K562 (cell line): Measurements from ENCODE around the gene CNPY2. TPM values are rescaled to one million over a fixed set of nuclear protein-coding genes. Genes with fewer than 3 reads are reported as not detected.

Source experiments
- EGR1 ChIP-seq: fragments of 450-650 bp; conservative IDR thresholded peaks from 2 replicates; pipeline ENCODE4 v1.6.1; 2017; ENCODE audit warnings: mild to moderate bottlenecking
- ELF4 ChIP-seq: fragments of 450-650 bp; formaldehyde crosslinking; IDR thresholded peaks from 2 replicates; pipeline ENCODE4 v1.4.0; 2022; ENCODE audit warnings: missing genetic modification characterization
- EWSR1 ChIP-seq: fragments of 450-650 bp; IDR thresholded peaks from 2 replicates; pipeline ENCODE4 v1.6.1; 2018; ENCODE audit warnings: borderline replicate concordance, mild to moderate bottlenecking, low read depth, moderate library complexity; ENCODE audit not compliant: partially characterized antibody
- FOXO4 ChIP-seq: fragments of 450-650 bp; formaldehyde crosslinking; IDR thresholded peaks from 2 replicates; pipeline ENCODE4 v1.4.0; 2020; ENCODE audit warnings: mild to moderate bottlenecking, moderate library complexity
- HDAC1 ChIP-seq, 2 experiments: fragments of 450-650 bp; IDR thresholded peaks; 2 replicates each; pipeline ENCODE4 v1.6.1; 2016 to 2017; ENCODE audit warnings: inconsistent platforms in 1 of 2, mild to moderate bottlenecking in 1 of 2, moderate library complexity in 1 of 2
- HMG20B ChIP-seq: fragments of 250-450 bp; sonication (Bioruptor Pico); IDR thresholded peaks from 2 replicates; pipeline ENCODE4 v1.5.0; 2021; ENCODE audit warnings: mild to moderate bottlenecking
- HMGN3 ChIP-seq: IDR thresholded peaks from 2 replicates; pipeline ENCODE4 v1.6.1; 2011; ENCODE audit warnings: borderline replicate concordance, low read depth, mild to moderate bottlenecking, mixed read lengths, low read length; ENCODE audit not compliant: insufficient read length; ENCODE audit errors: extremely low read depth
- MBD2 ChIP-seq: sonication (generic); IDR thresholded peaks from 2 replicates; pipeline ENCODE4 v1.6.1; 2016; ENCODE audit warnings: low read depth, borderline replicate concordance
- NCOA2 ChIP-seq, 2 experiments: fragments of 450-650 bp; IDR thresholded peaks; 2 replicates each; pipeline ENCODE4 v1.6.1; 2018; ENCODE audit warnings: mild to moderate bottlenecking in 2 of 2, moderate library complexity in 1 of 2; ENCODE audit not compliant: partially characterized antibody in 2 of 2
- NEUROD1 ChIP-seq: fragments of 150-350 bp; IDR thresholded peaks from 2 replicates; pipeline ENCODE4 v1.6.1; 2014; ENCODE audit warnings: borderline replicate concordance, low read length, low read depth; ENCODE audit not compliant: partially characterized antibody
- POLR3A ChIP-seq: IDR thresholded peaks from 2 replicates; pipeline ENCODE4 v1.6.1; 2011; ENCODE audit warnings: borderline replicate concordance, mild to moderate bottlenecking, moderate library complexity; ENCODE audit not compliant: insufficient read length, insufficient read depth; ENCODE audit errors: extremely low read depth
- RCOR1 ChIP-seq, 2 experiments: IDR thresholded peaks; 2 replicates each; pipeline ENCODE4 v1.6.1; 2012; ENCODE audit warnings: low read depth in 2 of 2, low read length in 2 of 2, borderline replicate concordance in 1 of 2, improper control_type of control experiment in 1 of 2
- SIN3A ChIP-seq, 2 experiments: fragments of 150-350 bp in 1 of 2; IDR thresholded peaks; 2 replicates each; pipeline ENCODE4 v1.6.1; 2011 to 2016; ENCODE audit warnings: borderline replicate concordance in 2 of 2, low read depth in 2 of 2, low read length in 2 of 2, mild to moderate bottlenecking in 2 of 2, moderate library complexity in 2 of 2; ENCODE audit not compliant: control insufficient read depth in 1 of 2
- SMAD1 ChIP-seq: fragments of 150-350 bp; IDR thresholded peaks from 2 replicates; pipeline ENCODE4 v1.6.1; 2014; ENCODE audit warnings: low read length, low read depth; ENCODE audit not compliant: partially characterized antibody
- TAF1 ChIP-seq: IDR thresholded peaks from 2 replicates; pipeline ENCODE4 v1.6.1; 2011; ENCODE audit warnings: mild to moderate bottlenecking, low read length, moderate library complexity; ENCODE audit not compliant: insufficient read depth, control insufficient read depth, severe bottlenecking; ENCODE audit errors: extremely low read depth
- TCF3 ChIP-seq: sonication (generic); formaldehyde crosslinking; IDR thresholded peaks from 2 replicates; pipeline ENCODE4 v1.4.0; 2020; ENCODE audit warnings: mild to moderate bottlenecking, missing genetic modification reagents
- TEAD4 ChIP-seq, 2 experiments: sonication (generic) in 1 of 2; formaldehyde crosslinking in 1 of 2; IDR thresholded peaks; 2 replicates each; pipeline versions ENCODE4 v1.6.1 to v1.8.0; 2012 to 2022; ENCODE audit warnings: borderline replicate concordance in 1 of 2, inconsistent platforms in 1 of 2, low read length in 1 of 2, mild to moderate bottlenecking in 1 of 2, missing genetic modification reagents in 1 of 2
- TRIM28 ChIP-seq: fragments of 450-650 bp; IDR thresholded peaks from 2 replicates; pipeline ENCODE4 v1.6.1; 2017
- ZBTB1 ChIP-seq: sonication (generic); formaldehyde crosslinking; IDR thresholded peaks from 2 replicates; pipeline ENCODE4 v1.8.1; 2023; ENCODE audit warnings: missing genetic modification reagents, low read depth, mild to moderate bottlenecking, borderline replicate concordance
- ZBTB5 ChIP-seq: fragments of 450-650 bp; IDR thresholded peaks from 2 replicates; pipeline ENCODE4 v1.6.1; 2017; ENCODE audit warnings: antibody characterized with exemption
- ZNF699 ChIP-seq: fragments of 250-450 bp; sonication (Bioruptor Pico); IDR thresholded peaks from 2 replicates; pipeline ENCODE4 v1.8.0; 2021; ENCODE audit warnings: mild to moderate bottlenecking, moderate library complexity; ENCODE audit not compliant: insufficient replicate concordance
- ZNF780A ChIP-seq: fragments of 250-450 bp; sonication (Bioruptor Pico); IDR thresholded peaks from 2 replicates; pipeline ENCODE4 v1.5.0; 2021; ENCODE audit warnings: mild to moderate bottlenecking
- ZSCAN32 ChIP-seq: fragments of 450-650 bp; formaldehyde crosslinking; IDR thresholded peaks from 2 replicates; pipeline ENCODE4 v1.4.0; 2020; ENCODE audit warnings: mild to moderate bottlenecking, moderate library complexity
- polyA plus RNA-seq, 8 experiments: library from polyadenylated mRNA; depleted of rRNA in 4 of 8; stranded (reverse) in 5 of 8; unstranded in 3 of 8; fragments of >200 nt; fragmentation: Nextera tagmentation in 2 of 8; fragmentation: Illumina TruSeq in 1 of 8; extraction: Ambion mirVana in 2 of 8; extraction: Trizol in 1 of 8; gene quantifications; 2 replicates each; pipeline versions ENCODE4 v1.2.1 to v1.2.3, GENCODE V29; 2011 to 2014; ENCODE audit warnings: inconsistent platforms in 1 of 8, missing spikeins in 1 of 8
- total RNA-seq, 7 experiments: library from RNA; depleted of rRNA in 6 of 7; stranded (reverse); fragments of >200 nt in 6 of 7; fragmentation: Illumina TruSeq in 2 of 7; extraction: Trizol in 2 of 7; gene quantifications; 2 replicates each; pipeline versions ENCODE4 v1.2.1 to v1.2.3, GENCODE V29; 2011 to 2021; ENCODE audit warnings: low replicate concordance in 1 of 7

Gene CNPY2
- total and polyA plus RNA-seq, 9 of the 15 experiments (the other 6 are each of a cell fraction or from before 2014, with no cell fraction given): 33.8 to 190 (median 138) TPM

GRCh38 chr12:56333679-56334489 lies 18.1 kb upstream of the CNPY2 start, which contains the start of gene PAN2 (continued):
- TF ChIP-seq ZBTB5 (peak; percentile 46; the same call in 1 of the 2 replicates), SIN3A (IDR thresholded peaks at IDR 0.05; ENCODE audit: borderline replicate concordance in 2 of 2, control insufficient read depth in 1 of 2, low read depth in 2 of 2, low read length in 2 of 2) (peak in 1 of 2 experiments; percentile 66; a peak in 1 of 4 replicates), NCOA2 (IDR thresholded peaks at IDR 0.05; ENCODE audit: partially characterized antibody in 2 of 2) (no peak), POLR3A (no peak), EWSR1 (no peak), ZNF780A (CRISPR knock-in tag) (no peak), TEAD4 (IDR thresholded peaks at IDR 0.05; ENCODE audit: low read length) (peak; percentile 30; the same call in 1 of the 2 replicates), TEAD4 (CRISPR knock-in tag; IDR thresholded peaks at IDR 0.05; ENCODE audit: borderline replicate concordance) (no peak), ZNF699 (CRISPR knock-in tag) (no peak), HDAC1 (IDR thresholded peaks at IDR 0.05) (peak in 1 of 2 experiments; percentile 40; a peak in 1 of 4 replicates), ELF4 (no peak), HMG20B (CRISPR knock-in tag) (no peak), TCF3 (CRISPR knock-in tag) (no peak), EGR1 (no peak; the same call in 1 of the 2 replicates), MBD2 (peak; percentile 98), ZBTB1 (no peak), NEUROD1 (peak; percentile 91), RCOR1 (IDR thresholded peaks at IDR 0.05; ENCODE audit: borderline replicate concordance in 1 of 2, low read depth in 2 of 2, low read length in 2 of 2) (0 out of 4 replicates have a peak, but pooled peaks of 1 of the 2 experiments have one; percentile 4), FOXO4 (CRISPR knock-in tag) (no peak), HMGN3 (peak; percentile 33), SMAD1 (peak; percentile 61), TAF1 (peak; percentile 81), ZSCAN32 (CRISPR knock-in tag) (no peak), TRIM28 (0 out of 2 replicates have a peak, but pooled peaks have one; percentile 35)
